SK-N-SH treated with all-trans-retinoic acid at 6 μM for 48 hours (cell line): ENCODE measurements around the gene FAM209B.
"Not testable (repeated sequence)": the region's sequence is repeated elsewhere in the genome, so short reads cannot be mapped to it uniquely, and the experiment has no call there.

Source experiments
- ATAC-seq: fragments of 200-7000 bp; cut with Tn5 transposase; 3 replicates; pipeline ENCODE4 v1.9.1; 2020; ENCODE audit warnings: mild to moderate bottlenecking, moderate library complexity
- BACH2 ChIP-seq: fragments of 250-450 bp; sonication (Bioruptor Pico); IDR thresholded peaks from 2 replicates; pipeline ENCODE4 v1.9.0; 2021; ENCODE audit warnings: mild to moderate bottlenecking, borderline replicate concordance
- CREB5 ChIP-seq: fragments of 250-450 bp; sonication (Bioruptor Pico); IDR thresholded peaks from 2 replicates; pipeline ENCODE4 v1.5.1; 2020; ENCODE audit warnings: low read depth, mild to moderate bottlenecking, moderate library complexity
- CSDC2 ChIP-seq: fragments of 250-450 bp; sonication (Bioruptor Pico); IDR thresholded peaks from 2 replicates; pipeline ENCODE4 v1.5.0; 2020; ENCODE audit warnings: mild to moderate bottlenecking, moderate library complexity
- CSRNP3 ChIP-seq: fragments of 250-450 bp; sonication (Bioruptor Pico); IDR thresholded peaks from 2 replicates; pipeline ENCODE4 v1.5.1; 2021; ENCODE audit warnings: mild to moderate bottlenecking, moderate library complexity
- ESRRG ChIP-seq: fragments of 250-450 bp; sonication (Bioruptor Pico); IDR thresholded peaks from 2 replicates; pipeline ENCODE4 v1.6.1; 2021; ENCODE audit warnings: mild to moderate bottlenecking
- ISL1 ChIP-seq: fragments of 250-450 bp; sonication (Bioruptor Pico); IDR thresholded peaks from 2 replicates; pipeline ENCODE4 v2.1.2; 2022; ENCODE audit warnings: mild to moderate bottlenecking, moderate library complexity
- OSR1 ChIP-seq: fragments of 250-450 bp; sonication (Bioruptor Pico); IDR thresholded peaks from 2 replicates; pipeline ENCODE4 v1.8.0; 2022; ENCODE audit warnings: moderate library complexity, mild to moderate bottlenecking, inconsistent platforms
- PATZ1 ChIP-seq: fragments of 250-450 bp; sonication (Bioruptor Pico); IDR thresholded peaks from 2 replicates; pipeline ENCODE4 v1.8.0; 2020; ENCODE audit warnings: mild to moderate bottlenecking, moderate library complexity, borderline replicate concordance
- POU6F1 ChIP-seq: fragments of 250-450 bp; sonication (Bioruptor Pico); IDR thresholded peaks from 2 replicates; pipeline ENCODE4 v1.8.0; 2021; ENCODE audit warnings: low read depth, mild to moderate bottlenecking, moderate library complexity, borderline replicate concordance
- PPARA ChIP-seq: fragments of 250-450 bp; sonication (Bioruptor Pico); IDR thresholded peaks from 2 replicates; pipeline ENCODE4 v1.5.0; 2020; ENCODE audit warnings: mild to moderate bottlenecking, borderline replicate concordance
- RARB ChIP-seq: fragments of 250-450 bp; sonication (Bioruptor Pico); IDR thresholded peaks from 2 replicates; pipeline ENCODE4 v1.8.0; 2021; ENCODE audit warnings: mild to moderate bottlenecking, moderate library complexity
- SNAI2 ChIP-seq: fragments of 250-450 bp; sonication (Bioruptor Pico); IDR thresholded peaks from 2 replicates; pipeline ENCODE4 v1.5.0; 2020; ENCODE audit warnings: mild to moderate bottlenecking, moderate library complexity
- TOX ChIP-seq: fragments of 250-450 bp; sonication (Bioruptor Pico); IDR thresholded peaks from 2 replicates; pipeline ENCODE4 v1.8.0; 2021; ENCODE audit warnings: mild to moderate bottlenecking, moderate library complexity, borderline replicate concordance
- ZC3H10 ChIP-seq: fragments of 250-450 bp; sonication (Bioruptor Pico); IDR thresholded peaks from 2 replicates; pipeline ENCODE4 v1.5.1; 2021; ENCODE audit warnings: mild to moderate bottlenecking, moderate library complexity
- ZFP3 ChIP-seq: fragments of 250-450 bp; sonication (Bioruptor Pico); IDR thresholded peaks from 2 replicates; pipeline ENCODE4 v1.5.0; 2020; ENCODE audit warnings: mild to moderate bottlenecking, moderate library complexity
- ZFP30 ChIP-seq: fragments of 450-650 bp; formaldehyde crosslinking; IDR thresholded peaks from 2 replicates; pipeline ENCODE4 v1.5.0; 2022; ENCODE audit warnings: mild to moderate bottlenecking, moderate library complexity
- ZNF565 ChIP-seq: fragments of 450-650 bp; formaldehyde crosslinking; conservative IDR thresholded peaks from 2 replicates; pipeline ENCODE4 v1.5.0; 2020; ENCODE audit warnings: low read depth, mild to moderate bottlenecking, moderate library complexity
- ZNF70 ChIP-seq: fragments of 450-650 bp; formaldehyde crosslinking; IDR thresholded peaks from 2 replicates; pipeline ENCODE4 v1.5.0; 2020; ENCODE audit warnings: mild to moderate bottlenecking, moderate library complexity
- ZNF8 ChIP-seq: fragments of 450-650 bp; formaldehyde crosslinking; IDR thresholded peaks from 2 replicates; pipeline ENCODE4 v1.5.0; 2020; ENCODE audit warnings: mild to moderate bottlenecking, moderate library complexity

FAM209B gene

GRCh38 chr20:56532946-56533345 is at the start of gene FAM209B:
Gene FAM209B (plus strand): TSS chr20:56533246. CDS start chr20:56533342, 96 bp downstream.
- not testable (repeated sequence) for ATAC-seq

- no peak for TF ChIP-seq ZNF70 (CRISPR knock-in tag)
- no peak for TF ChIP-seq POU6F1
- no peak for TF ChIP-seq CSDC2
- TF ChIP-seq ZNF8 (CRISPR knock-in tag) = no peak
- no peak for TF ChIP-seq PPARA (CRISPR knock-in tag)
- TF ChIP-seq BACH2 = no peak
- no peak for TF ChIP-seq ESRRG (CRISPR knock-in tag)
- TF ChIP-seq ZNF565 (CRISPR knock-in tag) = no peak
- no peak for TF ChIP-seq ISL1 (CRISPR knock-in tag)
- TF ChIP-seq CSRNP3 (CRISPR knock-in tag) = no peak
- TF ChIP-seq PATZ1 = no peak
- TF ChIP-seq SNAI2 (CRISPR knock-in tag) = no peak
- no peak for TF ChIP-seq CREB5 (CRISPR knock-in tag)
- no peak for ATAC-seq
These were observed 49.1 kb upstream of the FAM209B start for GRCh38 chr20:56483970-56484369.

- TF ChIP-seq ZNF70 (CRISPR knock-in tag) (no peak), ISL1 (CRISPR knock-in tag) (no peak), CSDC2 (no peak), ESRRG (CRISPR knock-in tag) (no peak)
- TF ChIP-seq, all 23 proteins: peak for 0
- ATAC-seq = no peak
These were observed 45.8 kb upstream of the FAM209B start for GRCh38 chr20:56487216-56487615.

- TF ChIP-seq TOX (CRISPR knock-in tag) = no peak
- TF ChIP-seq PATZ1 = no peak
- TF ChIP-seq ZC3H10 = no peak
- TF ChIP-seq ZFP3 (CRISPR knock-in tag) = no peak
- TF ChIP-seq ZFP30 (CRISPR knock-in tag) = no peak
- no peak for TF ChIP-seq OSR1 (CRISPR knock-in tag)
- no peak for TF ChIP-seq POU6F1
- TF ChIP-seq SNAI2 (CRISPR knock-in tag) = no peak
- TF ChIP-seq CSDC2 = no peak
- TF ChIP-seq RARB (CRISPR knock-in tag) = no peak
These were observed 44.5 kb upstream of the FAM209B start for GRCh38 chr20:56488566-56488965.

More at GRCh38 chr20:56488566-56488965, 44.5 kb upstream of the FAM209B start:
- ATAC-seq = no peak
